HG03139 (cell line): ENCODE data around the gene CRYBB1.

ENCODE experiments used
- ATAC-seq: cut with Tn5 transposase; IDR thresholded peaks from one replicate; pipeline ENCODE4 v1.9.1; 2021; ENCODE audit not compliant: unreplicated experiment

CRYBB1 gene

GRCh38 chr22:26556904-26557303 is 60.9 kb downstream of the CRYBB1 start:
- ATAC-seq, result no peak

DNA sequence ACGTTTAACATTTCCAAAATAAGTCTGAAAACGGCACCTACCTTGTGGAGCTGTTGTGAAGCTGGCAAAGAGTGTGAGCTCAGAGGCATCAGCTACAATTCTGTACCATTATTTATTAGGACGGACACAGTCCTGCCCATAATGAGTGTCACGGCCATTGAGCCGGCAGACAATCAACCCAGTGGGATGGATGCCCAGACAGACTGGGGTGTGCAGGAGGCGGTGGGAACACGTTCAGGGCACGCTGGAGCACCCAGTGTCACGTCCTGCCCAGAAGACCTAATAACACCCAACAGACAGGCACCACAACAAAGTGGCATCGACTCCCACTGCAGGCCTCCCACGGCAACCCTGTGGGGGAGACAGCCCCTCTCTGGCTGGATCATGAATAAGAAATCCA is 62.3 kb downstream of the CRYBB1 start:
- ATAC-seq, result no peak

GRCh38 chr22:26554956-26555355 is 62.9 kb downstream of the CRYBB1 start:
- no peak for ATAC-seq

- no peak for ATAC-seq
These were observed 64.6 kb downstream of the CRYBB1 start for GRCh38 chr22:26553056-26553752.

GRCh38 chr22:26552466-26552865 is 65.4 kb downstream of the CRYBB1 start:
- ATAC-seq, result no peak

- ATAC-seq, result no peak
These were observed 66.3 kb downstream of the CRYBB1 start for GRCh38 chr22:26551568-26551967.

DNA sequence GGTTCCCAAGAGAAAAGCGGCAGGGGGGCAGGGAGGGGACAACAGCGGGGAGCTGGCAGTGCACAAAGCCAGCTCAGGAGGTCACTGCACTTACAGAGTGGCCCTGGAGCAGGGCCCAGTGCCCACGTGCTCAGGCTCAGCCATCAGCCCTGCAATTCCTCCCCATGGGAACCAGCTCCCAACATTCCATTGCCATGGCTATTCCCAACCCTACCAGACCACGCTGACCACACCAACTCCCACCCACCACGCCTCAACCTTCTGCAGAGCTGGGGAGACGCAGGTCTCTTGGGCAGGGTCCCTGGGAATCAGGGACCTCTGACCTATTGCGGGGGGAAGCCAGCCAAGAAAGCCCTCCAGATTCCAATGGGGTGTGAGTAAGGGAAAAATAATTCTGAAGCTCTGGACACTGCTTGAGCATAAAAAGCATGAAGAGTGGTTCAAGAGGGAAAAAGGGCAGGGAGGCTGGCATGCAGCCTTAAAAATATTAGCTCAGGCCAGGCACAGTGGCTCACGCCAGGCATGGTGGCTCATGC is 67.3 kb downstream of the CRYBB1 start:
- ATAC-seq, result no peak

GRCh38 chr22:26549902-26550497 is 67.8 kb downstream of the CRYBB1 start:
- ATAC-seq, result no peak
